GM19467 (cell line): ENCODE data around the gene FBLN1.
"Not testable (repeated sequence)": the region's sequence is repeated elsewhere in the genome, so short reads cannot be mapped to it uniquely, and the experiment has no call there.

Source experiments
- ATAC-seq: cut with Tn5 transposase; IDR thresholded peaks from one replicate; pipeline ENCODE4 v1.9.1; 2021; ENCODE audit warnings: mild to moderate bottlenecking, moderate library complexity; ENCODE audit not compliant: unreplicated experiment

FBLN1 gene

GRCh38 chr22:45600790-45601730 lies 98.4 kb downstream of the FBLN1 start:
- no peak for ATAC-seq

- ATAC-seq = no peak
Observed at GRCh38 chr22:45602004-45602733, 99.5 kb downstream of the FBLN1 start.

- ATAC-seq = no peak
Observed at GRCh38 chr22:45602824-45603595, 100.3 kb downstream of the FBLN1 start.

DNA sequence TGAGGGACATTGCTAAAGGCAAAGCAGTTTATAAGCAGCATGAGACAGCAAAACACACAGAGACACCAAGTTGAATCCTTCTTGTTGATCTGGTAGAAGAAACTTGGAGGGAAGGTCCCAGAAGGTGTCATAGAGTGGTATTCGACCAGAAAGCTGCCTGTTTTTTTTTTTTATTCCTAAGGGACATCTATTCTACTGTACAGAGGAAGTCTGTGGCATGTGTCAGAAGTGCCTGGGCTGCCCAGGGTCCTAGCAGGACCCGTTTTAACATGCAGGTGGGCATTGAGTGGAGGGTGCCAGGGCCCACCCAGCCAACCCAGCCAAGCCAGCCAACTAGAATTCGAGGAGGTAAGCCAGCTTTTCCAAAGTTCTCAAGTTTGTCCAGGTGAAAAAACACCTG lies 100.9 kb downstream of the FBLN1 start:
- ATAC-seq = no peak

- not testable (repeated sequence) for ATAC-seq
Observed at GRCh38 chr22:45608045-45608444, 105.4 kb downstream of the FBLN1 start.

DNA sequence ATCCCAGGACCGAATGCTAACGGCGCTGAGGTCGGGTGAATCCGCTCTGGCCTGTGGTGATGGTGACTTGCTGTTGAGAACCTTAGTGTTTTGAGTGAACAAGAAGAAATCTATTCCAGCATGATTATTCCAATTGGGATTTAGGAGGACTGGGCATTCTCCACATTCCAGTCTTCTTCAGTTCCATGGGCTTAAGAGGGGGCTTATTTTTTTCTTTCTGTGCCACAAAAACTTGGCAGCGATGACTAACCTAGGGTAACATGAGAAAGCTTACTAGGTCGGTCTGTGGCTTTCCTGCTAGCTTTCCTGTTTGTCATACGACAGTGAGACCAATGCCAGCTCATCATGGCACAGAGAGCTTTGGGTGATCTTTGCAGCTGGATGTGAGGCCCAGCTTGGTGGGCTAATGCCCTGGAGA lies 106.1 kb downstream of the FBLN1 start:
- ATAC-seq = no peak

GRCh38 chr22:45612451-45612901 lies 109.8 kb downstream of the FBLN1 start:
- ATAC-seq = no peak

DNA sequence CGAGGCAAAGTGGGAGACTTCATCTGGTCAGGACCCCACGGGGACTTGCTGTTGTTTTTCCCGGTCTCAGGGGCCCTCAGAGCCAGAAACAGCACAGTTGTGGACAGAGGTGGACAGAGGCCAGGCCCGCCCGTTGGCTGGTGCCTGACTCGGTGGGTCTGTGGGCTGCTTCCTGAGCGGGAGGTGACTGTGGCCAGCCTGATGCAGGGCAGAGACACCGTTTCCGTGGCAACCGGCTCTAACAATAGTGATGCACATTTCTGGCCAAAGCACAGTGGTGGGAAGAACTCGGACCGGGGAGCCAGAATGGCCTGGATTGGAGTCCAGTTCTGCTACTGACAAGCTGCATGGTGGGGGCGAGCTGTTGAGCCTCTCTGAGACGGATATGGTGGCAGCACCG lies 110.3 kb downstream of the FBLN1 start:
- no peak for ATAC-seq

DNA sequence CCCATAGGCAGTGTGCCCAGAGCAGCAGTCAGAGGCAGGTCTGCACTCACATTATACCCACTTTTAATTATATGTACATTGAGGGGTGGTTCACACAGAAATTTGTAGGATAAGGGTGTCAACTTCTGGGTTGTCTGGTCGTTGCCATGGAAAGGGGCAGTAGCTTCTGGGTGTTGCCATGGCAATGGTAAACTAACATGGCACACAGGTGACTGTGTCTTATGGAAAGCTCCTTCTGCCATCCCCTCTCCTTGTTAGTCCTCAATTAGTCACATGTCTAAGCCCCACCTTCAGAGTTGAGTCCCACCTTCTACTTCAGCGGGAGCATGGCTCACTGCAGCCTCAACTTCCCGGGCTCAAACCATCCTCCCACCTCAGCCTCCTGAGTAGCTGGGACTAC lies 112.7 kb downstream of the FBLN1 start:
- ATAC-seq = no peak

- no peak for ATAC-seq
Observed at GRCh38 chr22:45616432-45616831, 113.7 kb downstream of the FBLN1 start.

- no peak for ATAC-seq
Observed at GRCh38 chr22:45617948-45618347, 115.3 kb downstream of the FBLN1 start.

- no peak for ATAC-seq
Observed at GRCh38 chr22:45620706-45621105, 118.0 kb downstream of the FBLN1 start.

GRCh38 chr22:45621836-45622600 lies 119.3 kb downstream of the FBLN1 start:
- no peak for ATAC-seq

DNA sequence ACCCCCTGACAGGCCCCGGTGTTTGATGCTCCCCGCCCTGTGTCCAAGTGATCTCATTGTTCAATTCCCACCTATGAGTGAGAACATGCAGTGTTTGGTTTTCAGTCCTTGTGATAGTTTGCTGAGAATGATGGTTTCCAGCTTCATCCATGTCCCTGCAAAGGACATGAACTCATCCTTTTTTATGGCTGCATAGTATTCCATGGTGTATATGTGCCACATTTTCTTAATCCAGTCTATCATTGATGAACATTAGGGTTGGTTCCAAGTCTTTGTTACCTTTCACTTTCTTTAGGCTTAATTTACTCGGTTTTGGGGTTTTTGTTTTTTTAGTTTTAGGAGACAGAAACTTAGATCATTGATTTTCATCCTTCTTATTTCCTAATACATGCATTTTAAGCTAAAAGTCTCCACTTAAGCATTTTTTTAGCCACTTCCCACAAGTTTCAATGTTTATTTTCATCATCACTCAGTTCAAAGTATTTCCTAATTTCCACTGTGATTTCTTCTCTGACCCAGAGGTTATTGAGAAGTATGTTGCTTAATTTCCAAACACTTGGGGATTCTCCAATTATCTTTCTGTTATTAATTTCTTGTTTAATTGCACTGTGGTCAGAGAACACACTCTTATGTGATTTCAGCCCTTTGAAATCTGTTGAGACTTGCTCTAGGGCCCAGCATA lies 120.9 kb downstream of the FBLN1 start:
- not testable (repeated sequence) for ATAC-seq

DNA sequence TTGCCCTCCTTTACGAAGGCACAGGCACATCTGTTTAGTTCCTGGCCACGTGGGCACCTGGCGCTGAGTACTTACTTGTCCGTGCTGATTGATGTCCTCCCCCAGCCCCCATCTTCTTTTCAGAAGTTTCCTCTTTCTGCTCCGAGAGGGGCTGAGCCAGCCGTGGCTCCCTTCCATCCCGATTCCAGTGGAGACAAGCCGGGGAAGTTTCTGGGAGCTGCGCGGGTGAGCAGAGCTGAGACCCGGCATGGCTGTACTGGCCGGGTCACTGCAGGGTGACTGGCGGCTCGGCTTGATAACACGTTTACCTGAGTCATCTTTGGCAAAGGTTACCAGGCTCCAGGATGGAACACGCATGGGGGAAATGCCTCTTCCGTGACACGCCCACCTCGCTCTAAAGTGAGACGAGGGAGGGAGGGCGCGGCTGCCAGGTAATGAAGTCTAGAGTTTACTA lies 123.5 kb downstream of the FBLN1 start:
- ATAC-seq = no peak

DNA sequence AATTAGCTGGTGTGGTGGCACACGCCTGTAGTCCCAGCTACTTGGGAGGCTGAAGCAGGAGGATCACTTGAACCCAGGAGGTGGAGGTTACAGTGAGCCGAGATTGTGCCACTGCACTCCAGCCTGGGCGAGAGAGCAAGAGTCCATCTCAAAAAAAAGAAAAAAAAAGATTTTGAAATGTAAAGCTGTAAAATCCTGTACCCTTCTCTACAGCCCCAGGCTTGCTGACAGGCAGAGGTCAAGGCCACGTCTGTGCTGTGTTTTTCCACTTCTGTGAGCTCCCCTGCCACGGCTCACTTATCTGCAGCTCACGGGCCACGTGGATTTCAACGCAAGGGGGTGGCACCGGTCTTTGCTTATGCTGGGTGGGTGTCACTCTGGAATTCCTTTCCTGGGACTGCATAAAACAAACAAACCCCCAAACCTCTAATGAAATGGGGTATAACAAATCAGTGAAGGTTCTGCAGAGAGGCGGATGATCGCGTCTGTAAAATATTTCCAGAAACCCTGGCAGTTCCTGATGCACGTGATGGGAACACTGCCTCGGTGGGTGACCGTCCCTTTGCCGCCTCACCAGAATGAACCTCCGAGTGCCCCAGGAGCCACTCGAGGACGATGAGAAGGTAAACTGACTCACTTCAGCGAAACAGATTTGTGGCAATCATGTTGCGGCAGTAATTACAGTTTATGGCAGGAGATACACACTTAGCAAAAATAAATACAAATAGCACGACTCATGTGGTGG lies 125.0 kb downstream of the FBLN1 start:
- ATAC-seq = no peak

DNA sequence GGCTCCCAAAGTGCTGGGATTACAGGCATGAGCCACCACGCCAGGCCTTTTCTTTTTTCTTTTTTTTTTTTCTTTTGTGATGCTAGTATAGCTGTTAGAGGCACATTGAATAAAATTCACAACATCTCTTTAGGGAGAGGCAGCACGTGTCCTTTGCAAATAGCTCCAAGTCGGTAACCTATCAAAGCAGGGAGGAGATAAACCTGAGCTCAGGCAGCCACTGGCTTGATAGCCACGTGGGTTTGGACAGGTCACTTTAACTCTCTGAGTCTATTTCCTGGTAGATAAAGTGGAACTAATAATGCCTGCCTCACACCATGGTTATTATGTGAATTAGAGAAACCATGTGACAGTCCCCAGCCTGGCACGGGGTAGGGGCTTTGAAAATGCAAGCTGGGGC lies 125.8 kb downstream of the FBLN1 start:
- no peak for ATAC-seq

GRCh38 chr22:45629469-45630089 lies 126.9 kb downstream of the FBLN1 start:
- no peak for ATAC-seq

DNA sequence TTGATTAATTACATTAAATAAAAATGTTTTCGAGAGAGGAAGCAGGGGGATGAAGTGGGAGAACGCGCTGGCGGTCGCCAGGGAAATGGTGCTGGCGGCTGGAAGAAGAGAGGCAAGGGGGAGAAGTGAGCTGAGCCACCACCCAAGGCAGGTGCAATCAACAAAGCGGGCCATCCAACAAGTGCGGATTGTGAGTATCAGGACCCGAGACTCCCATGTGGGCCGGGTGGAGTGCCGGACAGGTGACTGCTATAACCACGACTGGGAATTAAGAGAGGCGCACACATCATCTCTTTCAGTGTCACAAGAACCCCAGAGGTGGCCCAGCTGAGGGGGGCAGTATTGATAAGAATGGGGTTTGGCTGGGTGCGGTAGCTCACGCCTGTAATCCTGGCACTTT lies 127.8 kb downstream of the FBLN1 start:
- no peak for ATAC-seq
